ENCODE data around the gene RBM28.

DNA sequence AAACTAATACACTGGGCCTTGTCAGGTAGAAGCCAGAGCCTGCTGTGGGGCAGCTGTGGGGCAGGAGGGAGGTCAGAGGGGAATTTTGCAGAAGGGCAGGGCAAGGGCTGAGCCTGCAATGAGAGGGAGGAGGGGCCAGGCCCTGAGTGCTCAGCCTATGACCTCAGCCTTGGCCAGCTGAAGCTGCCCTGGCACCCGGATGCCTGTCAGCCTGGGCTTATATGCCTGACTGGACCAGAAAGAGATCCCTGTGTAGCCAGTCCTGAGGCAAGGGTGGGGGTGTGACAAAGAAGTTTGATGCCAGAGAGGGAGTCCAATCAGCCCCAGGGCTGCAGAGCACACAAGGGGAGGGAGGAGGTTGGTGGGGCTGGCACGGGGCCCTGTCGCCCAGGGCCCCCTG is 40.1 kb upstream of the RBM28 start:
- TF ChIP-seq, protein P1, sequence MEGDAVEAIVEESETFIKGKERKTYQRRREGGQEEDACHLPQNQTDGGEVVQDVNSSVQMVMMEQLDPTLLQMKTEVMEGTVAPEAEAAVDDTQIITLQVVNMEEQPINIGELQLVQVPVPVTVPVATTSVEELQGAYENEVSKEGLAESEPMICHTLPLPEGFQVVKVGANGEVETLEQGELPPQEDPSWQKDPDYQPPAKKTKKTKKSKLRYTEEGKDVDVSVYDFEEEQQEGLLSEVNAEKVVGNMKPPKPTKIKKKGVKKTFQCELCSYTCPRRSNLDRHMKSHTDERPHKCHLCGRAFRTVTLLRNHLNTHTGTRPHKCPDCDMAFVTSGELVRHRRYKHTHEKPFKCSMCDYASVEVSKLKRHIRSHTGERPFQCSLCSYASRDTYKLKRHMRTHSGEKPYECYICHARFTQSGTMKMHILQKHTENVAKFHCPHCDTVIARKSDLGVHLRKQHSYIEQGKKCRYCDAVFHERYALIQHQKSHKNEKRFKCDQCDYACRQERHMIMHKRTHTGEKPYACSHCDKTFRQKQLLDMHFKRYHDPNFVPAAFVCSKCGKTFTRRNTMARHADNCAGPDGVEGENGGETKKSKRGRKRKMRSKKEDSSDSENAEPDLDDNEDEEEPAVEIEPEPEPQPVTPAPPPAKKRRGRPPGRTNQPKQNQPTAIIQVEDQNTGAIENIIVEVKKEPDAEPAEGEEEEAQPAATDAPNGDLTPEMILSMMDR (conservative IDR thresholded peaks at IDR 0.05; ENCODE audit: low read depth, low read length): no peak
- TF ChIP-seq EZH2phosphoT487 (IDR thresholded peaks at IDR 0.05; ENCODE audit: borderline replicate concordance, low read length): no peak
- no peak for TF ChIP-seq EZH2 (IDR thresholded peaks at IDR 0.05; ENCODE audit: low read length, unreplicated experiment)

Measured in PC-3 (cell line).